GM12878 (cell line): ENCODE results near the gene PALLD. TPM values are rescaled to one million over a fixed set of nuclear protein-coding genes. Genes with fewer than 3 reads are reported as not detected.

Source experiments
- ATAC-seq: fragments of 200-7000 bp; cut with Tn5 transposase; 3 replicates; pipeline ENCODE4 v1.9.1; 2020; ENCODE audit warnings: mild to moderate bottlenecking, moderate library complexity
- BruUV-seq: library from RNA; stranded (reverse); fragments of 400-500 nt; replicated peaks from 2 replicates; lab custom pipeline; 2021; lab: Mats Ljungman, UMichigan
- CTCF ChIA-PET: fragments of 300-600 bp; sonication (Branson Sonifier 250); formaldehyde crosslinking; extraction: SDS; loops from one replicate; lab custom pipeline; 2021; ENCODE audit warnings: inconsistent platforms; lab: Yijun Ruan, JAX
- POLR2A ChIA-PET: fragments of 350-600 bp; formaldehyde crosslinking; extraction: SDS; loops from one replicate; lab custom pipeline; 2021; ENCODE audit warnings: inconsistent platforms; lab: Charles Lee
- RAD21 ChIA-PET: fragments of 300-600 bp; sonication (Branson Sonifier 250); formaldehyde crosslinking; loops from one replicate; lab custom pipeline; 2023; ENCODE audit warnings: antibody characterized with exemption; ENCODE audit not compliant: unreplicated experiment; lab: Charles Lee
- SMC1A ChIA-PET: fragments of 300-600 bp; sonication (Branson Sonifier 250); formaldehyde crosslinking; loops from one replicate; lab custom pipeline; 2023; ENCODE audit not compliant: unreplicated experiment, uncharacterized antibody; lab: Charles Lee
- DNase-seq: peaks from one replicate; pipeline ENCODE4 v3.0.0-alpha.2; 2011; ENCODE audit warnings: low read depth, low spot score
- FAIRE-seq: peaks from 3 replicates; lab custom pipeline; 2011; peaks lifted over from hg19 to GRCh38; lab: Jason Lieb, UNC
- H2AFZ ChIP-seq: 2 replicates; pipeline ENCODE4 v1.6.0; 2011; ENCODE audit warnings: low read depth, low read length, control low read depth; ENCODE audit not compliant: control insufficient read depth
- H3K27ac ChIP-seq: 2 replicates; pipeline ENCODE4 v1.5.1; 2011; ENCODE audit warnings: control low read depth; ENCODE audit not compliant: control insufficient read depth, insufficient read depth
- H3K27me3 ChIP-seq, 2 experiments: replicated peaks in 1 of 2; 2 replicates each; pipeline versions ENCODE4 v1.6.0 to v1.6.1; 2011; ENCODE audit warnings: low read length in 1 of 2; ENCODE audit not compliant: control insufficient read depth in 2 of 2, insufficient read depth in 2 of 2
- H3K36me3 ChIP-seq, 2 experiments: 2 replicates each; pipeline ENCODE4 v1.5.1; 2011; ENCODE audit warnings: low read length in 1 of 2; ENCODE audit not compliant: control insufficient read depth in 2 of 2, insufficient read depth in 2 of 2
- H3K4me1 ChIP-seq: 2 replicates; pipeline ENCODE4 v1.6.1; 2011; ENCODE audit warnings: mild to moderate bottlenecking, low read length, moderate library complexity, mixed read lengths; ENCODE audit not compliant: control insufficient read depth, insufficient read depth
- H3K4me2 ChIP-seq: 2 replicates; pipeline ENCODE4 v1.6.0; 2011; ENCODE audit warnings: control low read depth; ENCODE audit not compliant: control insufficient read depth, insufficient read depth
- H3K4me3 ChIP-seq: fragments of 200-600 bp; sonication (generic); 2 replicates; pipeline ENCODE4 v1.5.1; 2016
- H3K79me2 ChIP-seq: 2 replicates; pipeline ENCODE4 v1.6.0; 2011; ENCODE audit warnings: low read length; ENCODE audit not compliant: control insufficient read depth, insufficient read depth
- H3K9ac ChIP-seq: 2 replicates; pipeline ENCODE4 v1.8.0; 2011; ENCODE audit warnings: low read length, control low read depth, mixed read lengths; ENCODE audit not compliant: control insufficient read depth, insufficient read depth
- H3K9me3 ChIP-seq: replicated peaks from 3 replicates; pipeline ENCODE4 v1.5.1; 2011; ENCODE audit warnings: mild to moderate bottlenecking, low read length; ENCODE audit not compliant: control insufficient read depth, insufficient read depth
- H4K20me1 ChIP-seq: 2 replicates; pipeline ENCODE4 v1.6.0; 2011; ENCODE audit not compliant: control insufficient read depth, insufficient read depth
- ASH2L ChIP-seq: fragments of 300-600, 200-600 bp; sonication (generic); IDR thresholded peaks from 2 replicates; pipeline ENCODE4 v1.6.1; 2017; ENCODE audit warnings: low read depth, mild to moderate bottlenecking, borderline replicate concordance
- BMI1 ChIP-seq: fragments of 450-650 bp; IDR thresholded peaks from 2 replicates; pipeline ENCODE4 v1.6.1; 2016; ENCODE audit warnings: mild to moderate bottlenecking, moderate library complexity, borderline replicate concordance
- EED ChIP-seq: sonication (generic); IDR thresholded peaks from 2 replicates; pipeline ENCODE4 v1.6.1; 2016; ENCODE audit warnings: antibody characterized with exemption, low read depth
- JUNB ChIP-seq: IDR thresholded peaks from 2 replicates; pipeline ENCODE4 v1.6.1; 2016; ENCODE audit warnings: antibody characterized with exemption, mild to moderate bottlenecking
- MEF2A ChIP-seq: IDR thresholded peaks from 2 replicates; pipeline ENCODE4 v1.6.1; 2011; ENCODE audit warnings: low read depth, mild to moderate bottlenecking, low read length, moderate library complexity; ENCODE audit not compliant: insufficient read depth
- NFYA ChIP-seq: IDR thresholded peaks from 2 replicates; pipeline ENCODE4 v1.6.1; 2011; ENCODE audit warnings: low read depth, mild to moderate bottlenecking, low read length, improper control_type of control experiment, borderline replicate concordance
- PML ChIP-seq: IDR thresholded peaks from 2 replicates; pipeline ENCODE4 v1.6.1; 2012; ENCODE audit warnings: low read length, inconsistent platforms
- STAT1 ChIP-seq: fragments of 450-650 bp; conservative IDR thresholded peaks from 2 replicates; pipeline ENCODE4 v1.6.1; 2014; ENCODE audit warnings: antibody characterized with exemption, mild to moderate bottlenecking
- WGBS: methylation state at CpG from one replicate; pipeline ENCODE4 v1.1.6; 2016; ENCODE audit warnings: low lambda C conversion rate; ENCODE audit not compliant: insufficient replicate concordance, insufficient coverage; ENCODE audit errors: missing lambda C conversion rate; 5-methylcytosine and 5-hydroxymethylcytosine counted together
- in situ Hi-C: fragments of 300-500 bp; cut with MboI; formaldehyde crosslinking; loops from 9 replicates; pipeline ENCODE4 v1.14.3; 2018; ENCODE audit warnings: mixed read lengths
- intact Hi-C: fragments of 100-400 bp; cut with micrococcal nuclease; formaldehyde crosslinking; loops from one replicate; pipeline ENCODE4 v1.14.2; 2022; ENCODE audit not compliant: unreplicated experiment
- polyA plus RNA-seq, 11 experiments: library from polyadenylated mRNA; depleted of rRNA in 4 of 11; unstranded in 6 of 11; stranded (reverse) in 5 of 11; fragments of >200 nt; fragmentation: Nextera tagmentation in 4 of 11; fragmentation: Illumina TruSeq in 1 of 11; extraction: Ambion mirVana in 4 of 11; extraction: Trizol in 1 of 11; gene quantifications; 1 replicate in 1 of 11; 2 replicates in 10 of 11; pipeline versions ENCODE4 v1.2.1 to v1.2.3, GENCODE V29; 2011 to 2016; ENCODE audit warnings: inconsistent platforms in 2 of 11, missing spikeins in 2 of 11, low read depth in 1 of 11
- total RNA-seq, 4 experiments: library from RNA; depleted of rRNA in 3 of 4; stranded (reverse); fragments of >200 nt in 3 of 4; fragmentation: Illumina TruSeq in 1 of 4; extraction: Trizol in 1 of 4; gene quantifications; 2 replicates each; pipeline versions ENCODE4 v1.2.1 to v1.2.3, GENCODE V29; 2013 to 2021
- TF ChIP-seq, protein P1 (sequence below): fragments of 450-650 bp; IDR thresholded peaks from 2 replicates; pipeline ENCODE4 v1.6.1; 2017; ENCODE audit warnings: borderline replicate concordance
- TF ChIP-seq, protein P2 (sequence below): IDR thresholded peaks from 2 replicates; pipeline ENCODE4 v1.6.1; 2012; ENCODE audit warnings: mild to moderate bottlenecking, low read depth, low read length
- TF ChIP-seq, protein P3 (sequence below): fragments of 450-650 bp; IDR thresholded peaks from 2 replicates; pipeline ENCODE4 v1.6.1; 2017; ENCODE audit warnings: mild to moderate bottlenecking, low read depth, inconsistent platforms; ENCODE audit not compliant: poor library complexity, severe bottlenecking
- TF ChIP-seq, protein P4 (sequence below): IDR thresholded peaks from 2 replicates; pipeline ENCODE4 v1.6.1; 2012; ENCODE audit warnings: low read length, inconsistent platforms
- TF ChIP-seq, protein P5 (sequence below): fragments of 450-650 bp; IDR thresholded peaks from 2 replicates; pipeline ENCODE4 v1.6.1; 2014; ENCODE audit warnings: mild to moderate bottlenecking

The PALLD gene
- total and polyA plus RNA-seq, 10 of the 15 experiments (the other 5 are each of a cell fraction or from before 2014, with no cell fraction given), result 1.0 to 7.7 (median 1.7) TPM

DNA sequence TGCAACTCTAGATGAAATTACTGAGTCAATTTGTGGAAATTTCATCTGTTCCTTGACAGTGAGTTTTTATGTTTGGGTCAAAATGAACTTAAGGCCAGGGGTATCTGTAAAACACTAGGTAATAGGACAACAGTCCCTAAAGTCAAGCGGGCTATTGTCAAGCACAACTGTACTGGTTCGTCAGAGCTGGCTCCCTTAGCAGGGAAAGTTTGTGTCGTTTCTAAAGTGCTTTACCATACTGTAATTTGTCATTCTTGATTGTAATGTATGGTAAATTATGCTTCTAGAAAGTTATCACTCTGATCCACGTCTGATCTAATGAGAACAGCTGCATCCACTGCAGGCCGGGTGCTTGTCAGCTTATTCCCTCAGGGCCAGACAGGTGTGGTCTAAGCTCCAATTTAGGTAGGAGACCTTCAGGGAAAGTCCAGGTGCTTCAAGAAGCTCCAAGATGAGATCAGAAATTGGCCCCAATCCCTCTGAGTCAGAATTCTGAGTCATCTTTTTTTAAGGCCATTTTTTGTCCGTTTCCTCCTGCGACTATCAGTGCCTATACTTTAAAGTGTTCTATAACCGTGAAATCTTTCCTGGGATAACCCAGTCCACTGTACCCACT, 92.2 kb downstream of the PALLD start:
- BruUV-seq, result no TSS peak
- Histone ChIP-seq H3K27me3 (no peaks in the 10 kb centered on the region; a peak in 1 of 4 replicates), H3K9me3 (no peaks in the 10 kb centered on the region), H3K27ac (no peak overlapping the region), H3K4me3 (no peak overlapping the region), H2AFZ (no peak overlapping the region), H3K9ac (no peak overlapping the region), H3K4me1 (no peaks in the 10 kb centered on the region), H3K79me2 (no peaks in the 10 kb centered on the region), H3K36me3 (no peaks in the 10 kb centered on the region), H4K20me1 (no peaks in the 10 kb centered on the region), H3K4me2 (no peak overlapping the region)
- in situ Hi-C loops, result loop anchor here (5.0 kb wide), 1 partner anchor 333 kb away; no protein-coding TSS in a partner anchor
- intact Hi-C loops, result loop anchor here (5.0 to 10.0 kb wide), 3 partner anchors 123 to 416 kb away; no protein-coding TSS in a partner anchor
- ChIA-PET SMC1A (interaction anchor here (1.2 to 1.6 kb wide), 4 partner anchors 28 to 334 kb away, joined by 3 to 4 read pairs (median 3); no protein-coding TSS in a partner anchor), RAD21 (interaction anchor here (0.5 kb wide), 1 partner anchor 297 kb away, joined by 3 read pairs; no protein-coding TSS in a partner anchor), POLR2A (no interaction called here), CTCF (interaction anchor here (1.2 to 5.8 kb wide), 3 partner anchors 12 to 330 kb away, joined by 3 to 108 read pairs (median 4); no protein-coding TSS in a partner anchor)
- TF ChIP-seq, protein P1, sequence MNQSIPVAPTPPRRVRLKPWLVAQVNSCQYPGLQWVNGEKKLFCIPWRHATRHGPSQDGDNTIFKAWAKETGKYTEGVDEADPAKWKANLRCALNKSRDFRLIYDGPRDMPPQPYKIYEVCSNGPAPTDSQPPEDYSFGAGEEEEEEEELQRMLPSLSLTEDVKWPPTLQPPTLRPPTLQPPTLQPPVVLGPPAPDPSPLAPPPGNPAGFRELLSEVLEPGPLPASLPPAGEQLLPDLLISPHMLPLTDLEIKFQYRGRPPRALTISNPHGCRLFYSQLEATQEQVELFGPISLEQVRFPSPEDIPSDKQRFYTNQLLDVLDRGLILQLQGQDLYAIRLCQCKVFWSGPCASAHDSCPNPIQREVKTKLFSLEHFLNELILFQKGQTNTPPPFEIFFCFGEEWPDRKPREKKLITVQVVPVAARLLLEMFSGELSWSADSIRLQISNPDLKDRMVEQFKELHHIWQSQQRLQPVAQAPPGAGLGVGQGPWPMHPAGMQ, result no peak
- TF ChIP-seq ASH2L, result no peak
- no peak for TF ChIP-seq STAT1
- TF ChIP-seq PML, result no peak
- TF ChIP-seq, protein P2, sequence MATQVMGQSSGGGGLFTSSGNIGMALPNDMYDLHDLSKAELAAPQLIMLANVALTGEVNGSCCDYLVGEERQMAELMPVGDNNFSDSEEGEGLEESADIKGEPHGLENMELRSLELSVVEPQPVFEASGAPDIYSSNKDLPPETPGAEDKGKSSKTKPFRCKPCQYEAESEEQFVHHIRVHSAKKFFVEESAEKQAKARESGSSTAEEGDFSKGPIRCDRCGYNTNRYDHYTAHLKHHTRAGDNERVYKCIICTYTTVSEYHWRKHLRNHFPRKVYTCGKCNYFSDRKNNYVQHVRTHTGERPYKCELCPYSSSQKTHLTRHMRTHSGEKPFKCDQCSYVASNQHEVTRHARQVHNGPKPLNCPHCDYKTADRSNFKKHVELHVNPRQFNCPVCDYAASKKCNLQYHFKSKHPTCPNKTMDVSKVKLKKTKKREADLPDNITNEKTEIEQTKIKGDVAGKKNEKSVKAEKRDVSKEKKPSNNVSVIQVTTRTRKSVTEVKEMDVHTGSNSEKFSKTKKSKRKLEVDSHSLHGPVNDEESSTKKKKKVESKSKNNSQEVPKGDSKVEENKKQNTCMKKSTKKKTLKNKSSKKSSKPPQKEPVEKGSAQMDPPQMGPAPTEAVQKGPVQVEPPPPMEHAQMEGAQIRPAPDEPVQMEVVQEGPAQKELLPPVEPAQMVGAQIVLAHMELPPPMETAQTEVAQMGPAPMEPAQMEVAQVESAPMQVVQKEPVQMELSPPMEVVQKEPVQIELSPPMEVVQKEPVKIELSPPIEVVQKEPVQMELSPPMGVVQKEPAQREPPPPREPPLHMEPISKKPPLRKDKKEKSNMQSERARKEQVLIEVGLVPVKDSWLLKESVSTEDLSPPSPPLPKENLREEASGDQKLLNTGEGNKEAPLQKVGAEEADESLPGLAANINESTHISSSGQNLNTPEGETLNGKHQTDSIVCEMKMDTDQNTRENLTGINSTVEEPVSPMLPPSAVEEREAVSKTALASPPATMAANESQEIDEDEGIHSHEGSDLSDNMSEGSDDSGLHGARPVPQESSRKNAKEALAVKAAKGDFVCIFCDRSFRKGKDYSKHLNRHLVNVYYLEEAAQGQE, result no peak
- no peak for TF ChIP-seq NFYA
- TF ChIP-seq EED, result no peak
- TF ChIP-seq, protein P3, sequence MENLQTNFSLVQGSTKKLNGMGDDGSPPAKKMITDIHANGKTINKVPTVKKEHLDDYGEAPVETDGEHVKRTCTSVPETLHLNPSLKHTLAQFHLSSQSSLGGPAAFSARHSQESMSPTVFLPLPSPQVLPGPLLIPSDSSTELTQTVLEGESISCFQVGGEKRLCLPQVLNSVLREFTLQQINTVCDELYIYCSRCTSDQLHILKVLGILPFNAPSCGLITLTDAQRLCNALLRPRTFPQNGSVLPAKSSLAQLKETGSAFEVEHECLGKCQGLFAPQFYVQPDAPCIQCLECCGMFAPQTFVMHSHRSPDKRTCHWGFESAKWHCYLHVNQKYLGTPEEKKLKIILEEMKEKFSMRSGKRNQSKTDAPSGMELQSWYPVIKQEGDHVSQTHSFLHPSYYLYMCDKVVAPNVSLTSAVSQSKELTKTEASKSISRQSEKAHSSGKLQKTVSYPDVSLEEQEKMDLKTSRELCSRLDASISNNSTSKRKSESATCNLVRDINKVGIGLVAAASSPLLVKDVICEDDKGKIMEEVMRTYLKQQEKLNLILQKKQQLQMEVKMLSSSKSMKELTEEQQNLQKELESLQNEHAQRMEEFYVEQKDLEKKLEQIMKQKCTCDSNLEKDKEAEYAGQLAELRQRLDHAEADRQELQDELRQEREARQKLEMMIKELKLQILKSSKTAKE, result no peak
- TF ChIP-seq, protein P4, sequence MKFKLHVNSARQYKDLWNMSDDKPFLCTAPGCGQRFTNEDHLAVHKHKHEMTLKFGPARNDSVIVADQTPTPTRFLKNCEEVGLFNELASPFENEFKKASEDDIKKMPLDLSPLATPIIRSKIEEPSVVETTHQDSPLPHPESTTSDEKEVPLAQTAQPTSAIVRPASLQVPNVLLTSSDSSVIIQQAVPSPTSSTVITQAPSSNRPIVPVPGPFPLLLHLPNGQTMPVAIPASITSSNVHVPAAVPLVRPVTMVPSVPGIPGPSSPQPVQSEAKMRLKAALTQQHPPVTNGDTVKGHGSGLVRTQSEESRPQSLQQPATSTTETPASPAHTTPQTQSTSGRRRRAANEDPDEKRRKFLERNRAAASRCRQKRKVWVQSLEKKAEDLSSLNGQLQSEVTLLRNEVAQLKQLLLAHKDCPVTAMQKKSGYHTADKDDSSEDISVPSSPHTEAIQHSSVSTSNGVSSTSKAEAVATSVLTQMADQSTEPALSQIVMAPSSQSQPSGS, result no peak
- TF ChIP-seq MEF2A, result no peak
- no peak for TF ChIP-seq BMI1
- no peak for TF ChIP-seq JUNB
- TF ChIP-seq, protein P5, sequence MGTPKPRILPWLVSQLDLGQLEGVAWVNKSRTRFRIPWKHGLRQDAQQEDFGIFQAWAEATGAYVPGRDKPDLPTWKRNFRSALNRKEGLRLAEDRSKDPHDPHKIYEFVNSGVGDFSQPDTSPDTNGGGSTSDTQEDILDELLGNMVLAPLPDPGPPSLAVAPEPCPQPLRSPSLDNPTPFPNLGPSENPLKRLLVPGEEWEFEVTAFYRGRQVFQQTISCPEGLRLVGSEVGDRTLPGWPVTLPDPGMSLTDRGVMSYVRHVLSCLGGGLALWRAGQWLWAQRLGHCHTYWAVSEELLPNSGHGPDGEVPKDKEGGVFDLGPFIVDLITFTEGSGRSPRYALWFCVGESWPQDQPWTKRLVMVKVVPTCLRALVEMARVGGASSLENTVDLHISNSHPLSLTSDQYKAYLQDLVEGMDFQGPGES, result no peak
- WGBS, result 21% methylated on average over 8 of the region's 8 CpGs
- ATAC-seq (no peak), DNase-seq (no peak), FAIRE-seq (no peak)
